Fibroblast of skin of left quadriceps (primary cell): ENCODE measurements around the gene CPLX3.

ENCODE experiments used
- DNase-seq, 2 experiments: peaks; one replicate each; pipeline ENCODE4 v3.0.0-alpha.2; 2013; ENCODE audit warnings: low read depth in 2 of 2

The CPLX3 gene

GRCh38 chr15:74844319-74845207, 18.1 kb downstream of the CPLX3 start:
- no peak for DNase-seq

- DNase-seq, result no peak
These were observed 18.8 kb downstream of the CPLX3 start for GRCh38 chr15:74845208-74845568.

GRCh38 chr15:74845581-74845980, 19.2 kb downstream of the CPLX3 start:
- DNase-seq, result no peak

- no peak for DNase-seq
These were observed 21.0 kb downstream of the CPLX3 start for GRCh38 chr15:74847432-74847831.

- DNase-seq, result no peak
These were observed 24.0 kb downstream of the CPLX3 start for GRCh38 chr15:74850393-74850792.

DNA sequence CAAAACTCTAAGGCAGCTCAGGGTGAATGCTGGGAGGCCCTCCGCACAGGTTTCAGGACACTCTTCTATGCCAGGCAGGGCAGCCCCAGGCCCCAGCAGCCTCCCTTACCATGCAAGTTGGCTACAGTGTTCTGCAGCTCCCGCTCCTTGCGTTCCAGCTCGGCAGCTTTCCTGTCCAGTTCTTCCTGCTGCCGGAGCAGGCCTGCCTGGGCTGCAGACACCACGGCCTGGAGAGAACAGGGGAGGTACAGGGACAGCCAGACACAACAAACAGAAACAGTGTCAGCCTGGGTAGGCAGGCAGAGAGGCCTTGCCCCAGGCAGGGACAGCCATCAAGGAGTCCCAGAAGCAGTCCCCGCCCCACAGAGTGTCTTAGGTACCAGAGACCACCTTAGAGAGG, 25.5 kb downstream of the CPLX3 start:
- no peak for DNase-seq

- no peak for DNase-seq
These were observed 28.1 kb downstream of the CPLX3 start for GRCh38 chr15:74854453-74855022.

GRCh38 chr15:74855857-74856256, 29.4 kb downstream of the CPLX3 start:
- no peak for DNase-seq

GRCh38 chr15:74856537-74856936, 30.1 kb downstream of the CPLX3 start:
- DNase-seq, result no peak

DNA sequence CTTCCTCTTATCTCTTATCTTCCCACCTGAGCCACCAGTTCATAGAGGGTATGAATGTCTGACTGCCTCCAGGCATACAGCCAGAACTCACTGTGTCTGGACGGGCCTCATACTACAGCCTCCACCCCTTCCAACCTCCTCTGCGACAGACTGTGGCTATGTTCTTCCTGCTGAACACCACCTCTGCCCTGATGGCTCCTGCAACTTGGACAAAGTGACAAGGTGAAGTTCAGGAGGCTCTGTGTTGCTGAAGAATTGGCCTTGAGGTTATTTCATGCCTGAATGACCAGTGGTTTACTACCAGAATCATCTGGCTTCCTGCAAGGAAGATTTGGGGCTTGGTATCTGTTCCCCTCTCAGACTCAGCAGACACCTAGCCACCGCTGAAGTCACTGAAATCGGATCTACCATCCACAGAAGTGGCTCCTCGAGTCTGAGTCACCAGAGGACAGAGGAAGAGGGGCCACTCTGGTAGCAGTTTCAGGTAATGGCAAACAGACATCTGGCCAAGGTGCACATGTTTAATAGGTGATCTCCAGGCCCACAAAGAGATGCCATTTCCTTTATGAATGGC, 30.7 kb downstream of the CPLX3 start:
- DNase-seq, result no peak

GRCh38 chr15:74857671-74858368, 31.4 kb downstream of the CPLX3 start:
- no peak for DNase-seq

DNA sequence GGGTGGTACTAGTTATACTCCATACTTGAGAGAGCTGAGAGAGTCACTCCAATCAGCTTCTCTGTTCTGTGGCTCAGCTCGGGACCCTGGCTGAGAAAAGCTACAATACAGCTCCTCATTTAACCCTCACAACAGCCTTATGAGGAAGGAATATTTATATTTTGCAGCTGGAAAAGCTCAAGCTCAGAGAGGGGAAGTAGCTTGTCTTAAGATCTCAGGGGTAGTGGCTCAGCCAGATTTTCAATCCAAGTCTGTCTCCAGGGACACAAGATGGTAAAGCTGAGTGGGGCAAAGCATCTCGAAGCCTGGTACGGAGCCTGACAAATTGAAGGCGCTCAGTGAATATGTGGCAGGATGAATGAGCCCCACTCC, 31.9 kb downstream of the CPLX3 start:
- DNase-seq, result no peak

GRCh38 chr15:74863239-74864056, 37.0 kb downstream of the CPLX3 start:
- DNase-seq, result no peak

GRCh38 chr15:74864296-74864695, 37.9 kb downstream of the CPLX3 start:
- DNase-seq, result no peak

GRCh38 chr15:74865316-74865715, 38.9 kb downstream of the CPLX3 start:
- no peak for DNase-seq

GRCh38 chr15:74866090-74866489, 39.7 kb downstream of the CPLX3 start:
- DNase-seq, result no peak

DNA sequence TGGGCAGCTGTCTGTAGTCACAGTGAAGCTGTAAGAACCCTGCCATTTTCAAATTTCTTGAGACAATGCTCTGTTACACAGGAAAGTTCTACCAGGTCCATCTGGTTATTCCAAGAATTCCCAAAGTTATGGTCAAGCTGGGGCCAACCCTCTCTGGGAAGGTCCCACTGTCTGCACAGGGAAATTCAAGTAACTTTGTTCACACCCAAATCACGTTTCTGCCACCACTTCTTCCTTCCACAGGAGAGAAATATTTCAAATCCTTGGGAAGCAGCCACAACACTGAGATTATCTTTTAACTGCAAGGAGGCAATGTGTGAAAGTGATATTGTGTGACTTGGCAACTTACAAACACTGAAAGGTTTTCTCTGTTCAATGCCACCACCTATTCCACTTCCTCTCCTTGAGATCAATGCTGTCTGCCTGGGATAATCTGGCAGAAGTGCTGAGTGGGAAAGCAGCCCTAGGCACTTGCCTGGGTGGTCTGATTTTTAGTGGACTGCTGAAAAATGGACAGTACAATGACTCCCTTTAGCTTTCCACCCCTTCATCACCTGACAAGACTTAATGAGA, 41.1 kb downstream of the CPLX3 start:
- DNase-seq, result no peak

DNA sequence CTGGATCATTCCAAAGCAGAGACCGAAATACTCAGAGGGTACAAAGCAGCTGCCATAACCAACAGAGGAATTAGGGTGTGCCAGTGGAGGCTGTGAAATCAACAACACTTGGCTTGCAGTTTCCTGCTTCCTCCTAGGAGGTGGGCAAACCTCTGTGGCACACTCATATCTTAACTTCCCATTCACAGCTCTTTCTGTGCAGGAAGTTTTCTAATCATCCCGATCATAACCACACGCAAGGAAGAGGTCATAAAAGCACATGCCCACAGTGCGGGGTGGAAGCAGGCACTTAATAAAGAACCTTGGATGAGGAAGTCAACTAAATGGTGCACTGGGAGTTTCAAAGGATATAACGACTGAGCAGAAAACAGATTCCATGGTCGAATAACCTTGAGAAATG, 41.6 kb downstream of the CPLX3 start:
- DNase-seq, result no peak

GRCh38 chr15:74869372-74869725, 42.9 kb downstream of the CPLX3 start:
- no peak for DNase-seq

DNA sequence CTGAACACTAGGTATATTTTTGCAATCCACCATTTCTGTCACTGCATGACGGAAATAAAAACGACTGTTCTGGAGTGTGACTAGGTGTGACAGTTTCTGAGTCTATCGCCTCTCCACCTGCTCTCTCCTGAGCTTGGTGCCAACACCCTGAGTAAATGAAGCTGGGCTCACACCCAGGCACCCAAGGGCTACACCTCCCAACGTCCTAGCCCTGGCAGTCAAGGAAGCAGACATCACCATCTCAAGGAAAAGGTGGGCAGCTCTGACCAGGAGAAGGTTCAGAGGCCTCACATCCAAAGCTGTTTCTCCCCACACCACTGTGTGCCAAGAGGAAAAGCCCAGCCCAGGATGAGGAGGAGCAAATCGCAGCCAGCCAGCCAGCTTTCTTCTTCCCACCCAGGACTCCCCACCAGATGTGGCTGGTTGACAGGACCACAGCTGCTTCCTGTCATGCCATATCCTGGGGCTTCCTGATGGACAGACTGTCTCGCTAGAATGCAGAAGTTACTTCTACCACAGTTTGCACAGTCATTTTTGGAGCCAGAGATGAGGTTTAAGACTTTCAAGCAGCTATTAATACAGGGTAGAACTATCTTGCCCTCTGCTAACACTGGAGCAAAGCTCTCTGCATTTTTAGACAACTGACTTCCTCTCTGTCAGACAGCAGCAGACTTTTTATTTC, 43.4 kb downstream of the CPLX3 start:
- no peak for DNase-seq
